K562 (cell line): ENCODE measurements around the gene TIMM8A. TPM values are rescaled to one million over a fixed set of nuclear protein-coding genes. Genes with fewer than 3 reads are reported as not detected.
A peak's percentile ranks its signal among the peaks of the same experiment; 100 is the strongest.

Source experiments
- ATF1 ChIP-seq, 2 experiments: fragments of 450-650 bp in 1 of 2; IDR thresholded peaks; 2 replicates each; pipeline ENCODE4 v1.6.1; 2016; ENCODE audit warnings: missing compliant biosample characterization in 1 of 2, missing genetic modification characterization in 1 of 2
- BRD4 ChIP-seq: fragments of 200-600 bp; sonication (generic); IDR thresholded peaks from 2 replicates; pipeline ENCODE4 v1.6.1; 2017; ENCODE audit warnings: inconsistent platforms
- GABPB1 ChIP-seq: sonication (generic); formaldehyde crosslinking; IDR thresholded peaks from 2 replicates; pipeline ENCODE4 v1.8.0; 2022; ENCODE audit warnings: mild to moderate bottlenecking, missing genetic modification reagents
- GATAD2A ChIP-seq: fragments of 450-650 bp; IDR thresholded peaks from 2 replicates; pipeline ENCODE4 v1.6.1; 2017
- HDAC2 ChIP-seq: fragments of 450-650 bp; IDR thresholded peaks from 2 replicates; pipeline ENCODE4 v1.6.1; 2016; ENCODE audit warnings: mild to moderate bottlenecking
- MTA1 ChIP-seq: fragments of 450-650 bp; IDR thresholded peaks from 2 replicates; pipeline ENCODE4 v1.6.1; 2017; ENCODE audit warnings: borderline replicate concordance
- MTA3 ChIP-seq: fragments of 450-650 bp; formaldehyde crosslinking; IDR thresholded peaks from 2 replicates; pipeline ENCODE4 v1.6.1; 2017; ENCODE audit warnings: mild to moderate bottlenecking, borderline replicate concordance
- NEUROD1 ChIP-seq: fragments of 150-350 bp; IDR thresholded peaks from 2 replicates; pipeline ENCODE4 v1.6.1; 2014; ENCODE audit warnings: borderline replicate concordance, low read length, low read depth; ENCODE audit not compliant: partially characterized antibody
- NR2C2 ChIP-seq, 2 experiments: fragments of 200-800 bp in 1 of 2; sonication (Bioruptor generic) in 1 of 2; sonication (generic) in 1 of 2; formaldehyde crosslinking in 1 of 2; IDR thresholded peaks; 2 replicates each; pipeline versions ENCODE4 v1.6.1 to v1.8.0; 2016 to 2022; ENCODE audit warnings: mild to moderate bottlenecking in 1 of 2, missing compliant biosample characterization in 1 of 2, missing genetic modification characterization in 1 of 2, missing genetic modification reagents in 1 of 2
- PCBP1 ChIP-seq: fragments of 200-400 bp; formaldehyde crosslinking; IDR thresholded peaks from 2 replicates; pipeline ENCODE4 v1.6.1; 2018; ENCODE audit warnings: mild to moderate bottlenecking, low read depth, low read length; ENCODE audit not compliant: poor library complexity, severe bottlenecking
- SNRNP70 ChIP-seq: fragments of 200-400 bp; formaldehyde crosslinking; optimal IDR thresholded peaks from 2 replicates; pipeline ENCODE3; 2017; ENCODE audit warnings: low read depth, low read length
- TCF3 ChIP-seq: sonication (generic); formaldehyde crosslinking; IDR thresholded peaks from 2 replicates; pipeline ENCODE4 v1.4.0; 2020; ENCODE audit warnings: mild to moderate bottlenecking, missing genetic modification reagents
- TFAP4 ChIP-seq: sonication (generic); formaldehyde crosslinking; IDR thresholded peaks from 2 replicates; pipeline ENCODE4 v1.8.0; 2022; ENCODE audit warnings: missing genetic modification reagents, mild to moderate bottlenecking, moderate library complexity, borderline replicate concordance
- ZNF217 ChIP-seq: sonication (generic); formaldehyde crosslinking; IDR thresholded peaks from 2 replicates; pipeline ENCODE4 v1.8.0; 2022; ENCODE audit warnings: mild to moderate bottlenecking, missing genetic modification reagents
- ZNF347 ChIP-seq: fragments of 450-650 bp; formaldehyde crosslinking; IDR thresholded peaks from 2 replicates; pipeline ENCODE4 v1.4.0; 2020; ENCODE audit warnings: low read depth, mild to moderate bottlenecking, moderate library complexity
- polyA plus RNA-seq, 8 experiments: library from polyadenylated mRNA; depleted of rRNA in 4 of 8; stranded (reverse) in 5 of 8; unstranded in 3 of 8; fragments of >200 nt; fragmentation: Nextera tagmentation in 2 of 8; fragmentation: Illumina TruSeq in 1 of 8; extraction: Ambion mirVana in 2 of 8; extraction: Trizol in 1 of 8; gene quantifications; 2 replicates each; pipeline versions ENCODE4 v1.2.1 to v1.2.3, GENCODE V29; 2011 to 2014; ENCODE audit warnings: inconsistent platforms in 1 of 8, missing spikeins in 1 of 8
- total RNA-seq, 7 experiments: library from RNA; depleted of rRNA in 6 of 7; stranded (reverse); fragments of >200 nt in 6 of 7; fragmentation: Illumina TruSeq in 2 of 7; extraction: Trizol in 2 of 7; gene quantifications; 2 replicates each; pipeline versions ENCODE4 v1.2.1 to v1.2.3, GENCODE V29; 2011 to 2021; ENCODE audit warnings: low replicate concordance in 1 of 7
- TF ChIP-seq, protein P1 (sequence below): sonication (generic); formaldehyde crosslinking; IDR thresholded peaks from 2 replicates; pipeline ENCODE4 v1.8.0; 2022; ENCODE audit warnings: mild to moderate bottlenecking, missing genetic modification reagents, borderline replicate concordance
- TF ChIP-seq, protein P2 (sequence below): fragments of 450-650 bp; formaldehyde crosslinking; IDR thresholded peaks from 2 replicates; pipeline ENCODE4 v1.4.0; 2022; ENCODE audit warnings: mild to moderate bottlenecking, moderate library complexity
- TF ChIP-seq, protein P3 (sequence below): fragments of 450-650 bp; formaldehyde crosslinking; conservative IDR thresholded peaks from 2 replicates; pipeline ENCODE4 v1.4.0; 2022; ENCODE audit warnings: mild to moderate bottlenecking, missing genetic modification characterization
- TF ChIP-seq, protein P4 (sequence below): fragments of 450-650 bp; IDR thresholded peaks from 2 replicates; pipeline ENCODE4 v1.6.1; 2016; ENCODE audit warnings: mild to moderate bottlenecking

TIMM8A gene
- total and polyA plus RNA-seq, 9 of the 15 experiments (the other 6 are each of a cell fraction or from before 2014, with no cell fraction given), result 10.9 to 132 (median 41.1) TPM

DNA sequence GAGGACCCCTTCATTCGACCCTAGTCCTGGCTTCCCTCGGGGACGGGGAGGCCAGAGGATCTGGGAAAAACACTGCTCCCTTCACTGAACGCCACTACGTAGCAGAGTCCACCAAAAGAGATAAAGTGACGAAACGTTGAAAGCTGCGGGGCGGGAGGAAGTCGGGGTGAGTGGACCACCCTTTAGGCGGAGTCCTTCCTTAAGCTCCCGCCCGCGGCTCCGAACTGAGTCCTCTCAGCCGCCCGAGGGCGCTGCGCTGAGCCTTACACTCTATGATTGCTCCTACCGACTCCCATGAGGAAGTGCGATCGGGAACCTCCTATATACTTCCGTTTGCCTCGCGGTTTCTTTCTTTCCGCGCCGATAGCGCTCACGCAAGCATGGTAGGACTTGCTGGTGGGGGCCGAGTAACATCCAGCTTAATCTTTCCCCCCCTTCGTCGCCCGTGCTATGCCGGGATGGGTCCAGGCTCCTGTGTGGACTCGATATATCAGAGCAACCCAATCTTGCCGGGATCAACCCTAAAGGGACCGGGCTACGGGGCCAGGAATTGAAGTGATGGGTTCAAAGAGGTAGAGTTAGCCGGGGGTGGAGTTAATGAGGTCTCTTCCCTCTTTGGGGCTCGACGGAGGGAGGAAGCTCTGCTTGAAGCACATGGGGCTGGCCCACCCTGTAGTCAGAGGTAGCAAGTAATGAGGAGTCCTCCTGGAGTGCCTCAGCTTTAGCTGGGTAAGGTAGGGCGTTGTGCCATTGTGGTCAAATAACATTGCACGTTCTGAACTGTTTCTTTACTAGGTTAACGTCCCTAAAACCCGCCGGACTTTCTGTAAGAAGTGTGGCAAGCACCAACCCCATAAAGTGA is 42.4 kb upstream of the TIMM8A start, which contains the start of gene RPL36A (continued):
- TF ChIP-seq, protein P1, sequence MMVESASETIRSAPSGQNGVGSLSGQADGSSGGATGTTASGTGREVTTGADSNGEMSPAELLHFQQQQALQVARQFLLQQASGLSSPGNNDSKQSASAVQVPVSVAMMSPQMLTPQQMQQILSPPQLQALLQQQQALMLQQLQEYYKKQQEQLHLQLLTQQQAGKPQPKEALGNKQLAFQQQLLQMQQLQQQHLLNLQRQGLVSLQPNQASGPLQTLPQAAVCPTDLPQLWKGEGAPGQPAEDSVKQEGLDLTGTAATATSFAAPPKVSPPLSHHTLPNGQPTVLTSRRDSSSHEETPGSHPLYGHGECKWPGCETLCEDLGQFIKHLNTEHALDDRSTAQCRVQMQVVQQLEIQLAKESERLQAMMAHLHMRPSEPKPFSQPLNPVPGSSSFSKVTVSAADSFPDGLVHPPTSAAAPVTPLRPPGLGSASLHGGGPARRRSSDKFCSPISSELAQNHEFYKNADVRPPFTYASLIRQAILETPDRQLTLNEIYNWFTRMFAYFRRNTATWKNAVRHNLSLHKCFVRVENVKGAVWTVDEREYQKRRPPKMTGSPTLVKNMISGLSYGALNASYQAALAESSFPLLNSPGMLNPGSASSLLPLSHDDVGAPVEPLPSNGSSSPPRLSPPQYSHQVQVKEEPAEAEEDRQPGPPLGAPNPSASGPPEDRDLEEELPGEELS (CRISPR knock-in tag), result no peak
- TF ChIP-seq PCBP1 (no peak), MTA1 (no peak), TCF3 (no peak), GATAD2A (no peak), ZNF217 (no peak), TFAP4 (CRISPR knock-in tag) (peak; percentile 59; the same call in 1 of the 2 replicates), NR2C2 (CRISPR knock-in tag; IDR thresholded peaks at IDR 0.05) (no peak), NR2C2 (tag; IDR thresholded peaks at IDR 0.05) (peak; percentile 66; the same call in 1 of the 2 replicates), GABPB1 (CRISPR knock-in tag) (peak; percentile 77), BRD4 (peak; percentile 73; the same call in 1 of the 2 replicates), SNRNP70 (no peak), ATF1 (CRISPR knock-in tag; IDR thresholded peaks at IDR 0.05) (no peak), ATF1 (tag; IDR thresholded peaks at IDR 0.05) (peak; percentile 82), MTA3 (peak; percentile 84), ZNF347 (CRISPR knock-in tag) (no peak), NEUROD1 (peak; percentile 56), HDAC2 (peak; percentile 13; the same call in 1 of the 2 replicates)
- TF ChIP-seq, protein P2, sequence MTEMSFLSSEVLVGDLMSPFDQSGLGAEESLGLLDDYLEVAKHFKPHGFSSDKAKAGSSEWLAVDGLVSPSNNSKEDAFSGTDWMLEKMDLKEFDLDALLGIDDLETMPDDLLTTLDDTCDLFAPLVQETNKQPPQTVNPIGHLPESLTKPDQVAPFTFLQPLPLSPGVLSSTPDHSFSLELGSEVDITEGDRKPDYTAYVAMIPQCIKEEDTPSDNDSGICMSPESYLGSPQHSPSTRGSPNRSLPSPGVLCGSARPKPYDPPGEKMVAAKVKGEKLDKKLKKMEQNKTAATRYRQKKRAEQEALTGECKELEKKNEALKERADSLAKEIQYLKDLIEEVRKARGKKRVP (CRISPR knock-in tag), result no peak
- TF ChIP-seq, protein P3, sequence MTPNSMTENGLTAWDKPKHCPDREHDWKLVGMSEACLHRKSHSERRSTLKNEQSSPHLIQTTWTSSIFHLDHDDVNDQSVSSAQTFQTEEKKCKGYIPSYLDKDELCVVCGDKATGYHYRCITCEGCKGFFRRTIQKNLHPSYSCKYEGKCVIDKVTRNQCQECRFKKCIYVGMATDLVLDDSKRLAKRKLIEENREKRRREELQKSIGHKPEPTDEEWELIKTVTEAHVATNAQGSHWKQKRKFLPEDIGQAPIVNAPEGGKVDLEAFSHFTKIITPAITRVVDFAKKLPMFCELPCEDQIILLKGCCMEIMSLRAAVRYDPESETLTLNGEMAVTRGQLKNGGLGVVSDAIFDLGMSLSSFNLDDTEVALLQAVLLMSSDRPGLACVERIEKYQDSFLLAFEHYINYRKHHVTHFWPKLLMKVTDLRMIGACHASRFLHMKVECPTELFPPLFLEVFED (CRISPR knock-in tag), result no peak
- TF ChIP-seq, protein P4, sequence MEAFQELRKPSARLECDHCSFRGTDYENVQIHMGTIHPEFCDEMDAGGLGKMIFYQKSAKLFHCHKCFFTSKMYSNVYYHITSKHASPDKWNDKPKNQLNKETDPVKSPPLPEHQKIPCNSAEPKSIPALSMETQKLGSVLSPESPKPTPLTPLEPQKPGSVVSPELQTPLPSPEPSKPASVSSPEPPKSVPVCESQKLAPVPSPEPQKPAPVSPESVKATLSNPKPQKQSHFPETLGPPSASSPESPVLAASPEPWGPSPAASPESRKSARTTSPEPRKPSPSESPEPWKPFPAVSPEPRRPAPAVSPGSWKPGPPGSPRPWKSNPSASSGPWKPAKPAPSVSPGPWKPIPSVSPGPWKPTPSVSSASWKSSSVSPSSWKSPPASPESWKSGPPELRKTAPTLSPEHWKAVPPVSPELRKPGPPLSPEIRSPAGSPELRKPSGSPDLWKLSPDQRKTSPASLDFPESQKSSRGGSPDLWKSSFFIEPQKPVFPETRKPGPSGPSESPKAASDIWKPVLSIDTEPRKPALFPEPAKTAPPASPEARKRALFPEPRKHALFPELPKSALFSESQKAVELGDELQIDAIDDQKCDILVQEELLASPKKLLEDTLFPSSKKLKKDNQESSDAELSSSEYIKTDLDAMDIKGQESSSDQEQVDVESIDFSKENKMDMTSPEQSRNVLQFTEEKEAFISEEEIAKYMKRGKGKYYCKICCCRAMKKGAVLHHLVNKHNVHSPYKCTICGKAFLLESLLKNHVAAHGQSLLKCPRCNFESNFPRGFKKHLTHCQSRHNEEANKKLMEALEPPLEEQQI, result 0 out of 2 replicates have a peak, but pooled peaks have one; percentile 19
